Neural cell (in vitro differentiated cells): ENCODE results near the gene PSME3IP1. TPM values are rescaled to one million over a fixed set of nuclear protein-coding genes. Genes with fewer than 3 reads are reported as not detected.

Experiments used
- H2AFZ ChIP-seq: fragments of 200-600, 300-800 bp; sonication (generic), shearing (Covaris generic); 2 replicates; pipeline ENCODE4 v1.6.0; 2014; ENCODE audit warnings: low read depth, mild to moderate bottlenecking, antibody characterized with exemption, low read length, moderate library complexity
- H3F3A ChIP-seq: fragments of 200-600 bp; shearing (Covaris generic); 2 replicates; pipeline ENCODE4 v1.6.1; 2016; ENCODE audit warnings: mild to moderate bottlenecking, moderate library complexity, mixed read lengths, antibody characterized with exemption, low read length; ENCODE audit not compliant: insufficient read depth, poor library complexity, severe bottlenecking
- H3K27ac ChIP-seq: fragments of 200-600, 300-800 bp; sonication (generic), shearing (Covaris generic); 2 replicates; pipeline ENCODE4 v1.5.1; 2014; ENCODE audit warnings: mild to moderate bottlenecking, low read length, moderate library complexity
- H3K27me3 ChIP-seq: fragments of 300-800, 200-600 bp; sonication (generic), shearing (Covaris generic); 2 replicates; pipeline ENCODE4 v1.6.0; 2014; ENCODE audit warnings: mild to moderate bottlenecking, low read depth, low read length, moderate library complexity; ENCODE audit not compliant: insufficient read depth
- H3K36me3 ChIP-seq: fragments of 300-800, 200-600 bp; sonication (generic), shearing (Covaris generic); 2 replicates; pipeline ENCODE4 v1.5.1; 2014; ENCODE audit warnings: mild to moderate bottlenecking, antibody characterized with exemption, low read length, moderate library complexity; ENCODE audit not compliant: insufficient read depth
- H3K4me2 ChIP-seq: fragments of 300-800, 200-600 bp; sonication (generic), shearing (Covaris generic); 2 replicates; pipeline ENCODE4 v1.6.0; 2014; ENCODE audit warnings: mild to moderate bottlenecking, low read length
- H3K4me3 ChIP-seq: fragments of 300-800, 200-600 bp; sonication (generic), shearing (Covaris generic); 2 replicates; pipeline ENCODE4 v1.5.1; 2014; ENCODE audit warnings: mild to moderate bottlenecking, low read length, moderate library complexity
- H3K79me2 ChIP-seq: fragments of 200-600 bp; shearing (Covaris generic); replicated peaks from 2 replicates; pipeline ENCODE4 v1.6.0; 2014; ENCODE audit warnings: mild to moderate bottlenecking, low read length, moderate library complexity; ENCODE audit not compliant: insufficient read depth
- H3K9ac ChIP-seq: fragments of 300-800, 200-600 bp; sonication (generic), shearing (Covaris generic); 2 replicates; pipeline ENCODE4 v1.6.1; 2016; ENCODE audit warnings: mild to moderate bottlenecking, low read length, mixed read lengths
- H3K9me2 ChIP-seq: fragments of 200-600 bp; shearing (Covaris generic); 2 replicates; pipeline ENCODE4 v1.6.1; 2016; ENCODE audit warnings: mild to moderate bottlenecking, low read length, mixed read lengths; ENCODE audit not compliant: insufficient read depth
- H3K9me3 ChIP-seq: fragments of 200-600, 300-800 bp; sonication (generic), shearing (Covaris generic); 2 replicates; pipeline ENCODE4 v1.6.1; 2016; ENCODE audit warnings: mild to moderate bottlenecking, mixed run types, low read length, moderate library complexity, mixed read lengths
- H4K20me1 ChIP-seq: fragments of 200-600 bp; shearing (Covaris generic); 2 replicates; pipeline ENCODE4 v1.6.1; 2016; ENCODE audit warnings: mild to moderate bottlenecking, mixed run types; ENCODE audit not compliant: insufficient read depth
- EP300 ChIP-seq: fragments of 450-650 bp; conservative IDR thresholded peaks from 2 replicates; pipeline ENCODE4 v1.6.1; 2014; ENCODE audit warnings: antibody characterized with exemption, mild to moderate bottlenecking, moderate library complexity; ENCODE audit not compliant: poor library complexity, severe bottlenecking
- EZH2 ChIP-seq: fragments of 200-600, 300-800 bp; shearing (Covaris generic), sonication (generic); IDR thresholded peaks from 2 replicates; pipeline ENCODE4 v1.6.1; 2014; ENCODE audit warnings: antibody characterized with exemption, low read length, borderline replicate concordance, mild to moderate bottlenecking; ENCODE audit not compliant: insufficient read depth, poor library complexity, severe bottlenecking
- MXI1 ChIP-seq: fragments of 450-650 bp; conservative IDR thresholded peaks from 2 replicates; pipeline ENCODE4 v1.6.1; 2014; ENCODE audit warnings: antibody characterized with exemption, mild to moderate bottlenecking; ENCODE audit not compliant: poor library complexity, severe bottlenecking
- POLR2AphosphoS5 ChIP-seq: IDR thresholded peaks from 2 replicates; pipeline ENCODE4 v1.6.1; 2012
- RAD21 ChIP-seq: fragments of 450-650 bp; conservative IDR thresholded peaks from 2 replicates; pipeline ENCODE4 v1.6.1; 2014; ENCODE audit warnings: antibody characterized with exemption, mild to moderate bottlenecking, moderate library complexity
- SMC3 ChIP-seq: fragments of 450-650 bp; conservative IDR thresholded peaks from 2 replicates; pipeline ENCODE4 v1.6.1; 2014; ENCODE audit warnings: antibody characterized with exemption, mild to moderate bottlenecking, moderate library complexity; ENCODE audit not compliant: poor library complexity
- TAF1 ChIP-seq: IDR thresholded peaks from 2 replicates; pipeline ENCODE4 v1.6.1; 2012; ENCODE audit warnings: low read depth
- polyA plus RNA-seq: library from polyadenylated mRNA; depleted of rRNA; stranded (reverse); fragments of >200 nt; gene quantifications from 2 replicates; pipeline ENCODE4 v1.2.3, GENCODE V29; 2014
- TF ChIP-seq, protein P1 (sequence below): IDR thresholded peaks from 2 replicates; pipeline ENCODE4 v1.6.1; 2012; ENCODE audit warnings: borderline replicate concordance
- TF ChIP-seq, protein P2 (sequence below): fragments of 450-650 bp; IDR thresholded peaks from 2 replicates; pipeline ENCODE4 v1.5.1; 2014; ENCODE audit warnings: antibody characterized with exemption, mild to moderate bottlenecking, moderate library complexity; ENCODE audit not compliant: poor library complexity, severe bottlenecking

Gene PSME3IP1
- polyA plus RNA-seq, 1 donor from 2014 or later, result 167 TPM

DNA sequence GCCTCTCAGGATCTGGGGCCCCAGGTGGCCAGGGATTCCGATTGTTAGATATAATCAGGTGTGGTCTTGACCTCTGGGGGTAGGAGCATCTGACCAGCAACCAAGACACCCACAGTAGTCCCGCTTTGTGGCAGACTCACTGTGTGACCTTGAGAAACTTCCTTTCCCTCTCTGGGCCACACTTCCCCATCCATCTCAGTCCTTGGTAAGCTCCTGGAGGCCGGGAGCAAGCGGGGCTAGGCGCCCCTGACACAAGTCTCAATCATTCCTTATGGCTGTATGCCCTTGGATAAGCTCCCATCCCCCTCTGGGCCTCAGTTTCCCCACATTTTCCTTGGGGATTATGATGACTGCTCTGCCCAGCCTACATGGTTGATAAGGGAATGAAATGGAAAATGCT, 72.2 kb downstream of the PSME3IP1 start:
- Histone ChIP-seq H3K9ac (no peak overlapping the region), H3K4me2 (no peak overlapping the region), H3K36me3 (no peaks in the 10 kb centered on the region), H3K9me2 (no peaks in the 10 kb centered on the region), H3K79me2 (no peaks in the 10 kb centered on the region), H3K27ac (no peak overlapping the region), H3K4me3 (no peak overlapping the region), H4K20me1 (no peaks in the 10 kb centered on the region), H3K27me3 (no peaks in the 10 kb centered on the region), H3K9me3 (no peaks in the 10 kb centered on the region), H2AFZ (no peak overlapping the region), H3F3A (no peaks in the 10 kb centered on the region)
- no peak for TF ChIP-seq EP300
- no peak for TF ChIP-seq SMC3
- TF ChIP-seq, protein P1, sequence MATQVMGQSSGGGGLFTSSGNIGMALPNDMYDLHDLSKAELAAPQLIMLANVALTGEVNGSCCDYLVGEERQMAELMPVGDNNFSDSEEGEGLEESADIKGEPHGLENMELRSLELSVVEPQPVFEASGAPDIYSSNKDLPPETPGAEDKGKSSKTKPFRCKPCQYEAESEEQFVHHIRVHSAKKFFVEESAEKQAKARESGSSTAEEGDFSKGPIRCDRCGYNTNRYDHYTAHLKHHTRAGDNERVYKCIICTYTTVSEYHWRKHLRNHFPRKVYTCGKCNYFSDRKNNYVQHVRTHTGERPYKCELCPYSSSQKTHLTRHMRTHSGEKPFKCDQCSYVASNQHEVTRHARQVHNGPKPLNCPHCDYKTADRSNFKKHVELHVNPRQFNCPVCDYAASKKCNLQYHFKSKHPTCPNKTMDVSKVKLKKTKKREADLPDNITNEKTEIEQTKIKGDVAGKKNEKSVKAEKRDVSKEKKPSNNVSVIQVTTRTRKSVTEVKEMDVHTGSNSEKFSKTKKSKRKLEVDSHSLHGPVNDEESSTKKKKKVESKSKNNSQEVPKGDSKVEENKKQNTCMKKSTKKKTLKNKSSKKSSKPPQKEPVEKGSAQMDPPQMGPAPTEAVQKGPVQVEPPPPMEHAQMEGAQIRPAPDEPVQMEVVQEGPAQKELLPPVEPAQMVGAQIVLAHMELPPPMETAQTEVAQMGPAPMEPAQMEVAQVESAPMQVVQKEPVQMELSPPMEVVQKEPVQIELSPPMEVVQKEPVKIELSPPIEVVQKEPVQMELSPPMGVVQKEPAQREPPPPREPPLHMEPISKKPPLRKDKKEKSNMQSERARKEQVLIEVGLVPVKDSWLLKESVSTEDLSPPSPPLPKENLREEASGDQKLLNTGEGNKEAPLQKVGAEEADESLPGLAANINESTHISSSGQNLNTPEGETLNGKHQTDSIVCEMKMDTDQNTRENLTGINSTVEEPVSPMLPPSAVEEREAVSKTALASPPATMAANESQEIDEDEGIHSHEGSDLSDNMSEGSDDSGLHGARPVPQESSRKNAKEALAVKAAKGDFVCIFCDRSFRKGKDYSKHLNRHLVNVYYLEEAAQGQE, result no peak
- TF ChIP-seq, protein P2, sequence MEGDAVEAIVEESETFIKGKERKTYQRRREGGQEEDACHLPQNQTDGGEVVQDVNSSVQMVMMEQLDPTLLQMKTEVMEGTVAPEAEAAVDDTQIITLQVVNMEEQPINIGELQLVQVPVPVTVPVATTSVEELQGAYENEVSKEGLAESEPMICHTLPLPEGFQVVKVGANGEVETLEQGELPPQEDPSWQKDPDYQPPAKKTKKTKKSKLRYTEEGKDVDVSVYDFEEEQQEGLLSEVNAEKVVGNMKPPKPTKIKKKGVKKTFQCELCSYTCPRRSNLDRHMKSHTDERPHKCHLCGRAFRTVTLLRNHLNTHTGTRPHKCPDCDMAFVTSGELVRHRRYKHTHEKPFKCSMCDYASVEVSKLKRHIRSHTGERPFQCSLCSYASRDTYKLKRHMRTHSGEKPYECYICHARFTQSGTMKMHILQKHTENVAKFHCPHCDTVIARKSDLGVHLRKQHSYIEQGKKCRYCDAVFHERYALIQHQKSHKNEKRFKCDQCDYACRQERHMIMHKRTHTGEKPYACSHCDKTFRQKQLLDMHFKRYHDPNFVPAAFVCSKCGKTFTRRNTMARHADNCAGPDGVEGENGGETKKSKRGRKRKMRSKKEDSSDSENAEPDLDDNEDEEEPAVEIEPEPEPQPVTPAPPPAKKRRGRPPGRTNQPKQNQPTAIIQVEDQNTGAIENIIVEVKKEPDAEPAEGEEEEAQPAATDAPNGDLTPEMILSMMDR, result no peak
- TF ChIP-seq POLR2AphosphoS5, result no peak
- TF ChIP-seq TAF1, result no peak
- TF ChIP-seq RAD21, result no peak
- TF ChIP-seq MXI1, result no peak
- no peak for TF ChIP-seq EZH2

- H3K9ac ChIP-seq, result no peak overlapping the region
Measured at GRCh38 chr16:57113042-57113453, 72.8 kb downstream of the PSME3IP1 start.

More at GRCh38 chr16:57113042-57113453, 72.8 kb downstream of the PSME3IP1 start:
- TF ChIP-seq, protein P1, result no peak
- TF ChIP-seq TAF1 (no peak), EZH2 (no peak), RAD21 (no peak), MXI1 (no peak), POLR2AphosphoS5 (no peak), EP300 (no peak)
- H2AFZ ChIP-seq, result no peak overlapping the region
- H3K27ac ChIP-seq, result no peak overlapping the region
- no peaks in the 10 kb centered on the region for H3K27me3 ChIP-seq
- no peaks in the 10 kb centered on the region for H3F3A ChIP-seq
- H3K9me2 ChIP-seq, result no peaks in the 10 kb centered on the region
- no peaks in the 10 kb centered on the region for H3K9me3 ChIP-seq
- no peak overlapping the region for H3K4me3 ChIP-seq
- H3K36me3 ChIP-seq, result no peaks in the 10 kb centered on the region
- no peak overlapping the region for H3K4me2 ChIP-seq
- H3K79me2 ChIP-seq, result no peaks in the 10 kb centered on the region
- no peaks in the 10 kb centered on the region for H4K20me1 ChIP-seq
